SW480 (cell line): ENCODE data around the gene CFAP410.

Experiments
- DNase-seq: peaks from one replicate; pipeline ENCODE4 v3.0.0-alpha.2; 2016; ENCODE audit warnings: low spot score

The CFAP410 gene

DNA sequence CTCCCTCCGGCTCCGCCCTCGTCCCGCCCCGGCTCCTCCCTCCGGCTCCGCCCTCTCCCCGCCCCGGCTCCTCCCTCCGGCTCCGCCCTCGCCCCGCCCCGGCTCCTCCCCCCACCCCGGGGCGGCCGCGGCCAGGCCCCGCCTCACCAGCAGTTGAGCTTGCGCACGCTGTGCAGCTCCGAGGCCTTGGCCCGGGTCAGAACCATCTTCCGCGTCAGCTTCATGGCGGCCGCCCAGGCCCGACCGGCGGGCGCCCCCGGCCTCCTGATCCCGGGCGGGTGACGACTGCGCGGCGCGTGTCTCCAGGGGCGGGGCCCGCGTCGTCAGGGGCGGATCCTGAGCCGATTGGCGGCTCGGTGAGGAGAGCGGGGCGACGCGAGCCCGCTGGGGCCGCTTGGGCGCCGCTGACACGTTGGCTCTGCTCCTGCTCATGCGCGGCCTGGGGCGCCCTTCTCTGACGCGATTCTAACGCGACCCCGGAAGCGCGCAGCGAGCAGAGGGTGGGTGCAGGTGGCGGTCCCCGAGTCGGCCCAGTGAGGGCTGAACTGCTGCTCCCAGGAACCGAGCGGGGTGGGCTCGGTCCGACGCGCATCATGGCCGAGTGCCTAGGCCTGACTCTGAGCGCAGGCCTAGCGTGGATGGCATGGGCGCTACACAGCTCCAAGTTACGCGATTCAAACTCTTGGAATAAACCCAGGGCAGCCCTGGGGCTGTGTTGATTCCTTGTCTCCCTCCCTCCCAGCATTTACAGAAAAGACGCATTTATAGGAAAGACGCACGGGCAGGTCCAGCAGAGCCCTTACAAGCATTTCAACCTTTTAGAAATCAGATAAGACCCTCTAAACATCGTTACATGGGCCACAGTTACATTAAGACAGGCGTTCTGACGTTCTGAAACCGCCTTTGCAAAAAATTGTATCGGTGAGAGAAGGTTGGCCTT, at the start of gene CFAP410:
CFAP410 (minus strand) TSS at position 420 of the 940 bp plus-strand sequence; CDS start at position 224, 196 bp downstream.
- DNase-seq, result peak; percentile 95

- no peak for DNase-seq
Measured at GRCh38 chr21:44384968-44385367, 45.8 kb upstream of the CFAP410 start.

DNA sequence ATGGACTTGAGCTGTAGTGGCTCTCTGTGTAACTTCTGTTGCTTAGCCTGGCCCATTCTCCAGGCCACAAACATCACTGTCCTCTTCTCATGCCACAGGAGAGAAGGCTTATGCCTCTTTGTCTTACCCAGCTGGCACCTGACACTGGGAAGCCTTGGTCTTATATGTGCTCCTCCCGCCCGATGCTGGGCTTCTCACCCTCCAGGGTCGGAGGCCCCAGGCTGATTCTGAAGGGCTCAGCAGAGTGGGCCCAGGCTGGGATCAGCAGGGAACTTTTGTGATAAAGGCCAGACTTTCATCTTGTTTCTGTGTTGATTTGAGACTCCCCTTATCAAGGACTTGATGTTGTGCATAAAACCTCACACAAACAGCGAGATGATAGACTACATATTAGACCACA, 44.0 kb upstream of the CFAP410 start:
- no peak for DNase-seq

- DNase-seq, result no peak
Measured at GRCh38 chr21:44382536-44382935, 43.3 kb upstream of the CFAP410 start.

GRCh38 chr21:44381874-44382273, 42.7 kb upstream of the CFAP410 start:
- DNase-seq, result no peak

DNA sequence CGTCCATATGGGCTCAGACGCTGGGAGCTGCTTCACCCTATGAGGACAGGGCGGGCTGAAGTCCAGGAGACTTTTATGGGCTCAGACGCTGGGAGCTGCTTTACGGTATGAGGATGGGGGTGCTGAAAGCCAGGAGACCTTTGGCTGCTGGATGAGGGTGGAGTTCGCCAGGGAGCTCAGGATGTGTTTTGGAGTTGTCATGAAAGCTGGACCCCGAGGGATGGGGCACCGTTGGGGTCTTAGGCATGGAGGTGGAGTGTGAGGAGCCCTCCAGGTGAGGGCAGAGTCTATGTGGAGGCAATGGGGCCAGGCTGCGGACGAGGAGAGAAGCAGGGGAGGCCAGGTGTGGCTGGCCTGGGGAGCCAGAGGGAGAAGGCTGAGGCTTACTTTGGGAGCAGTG, 41.7 kb upstream of the CFAP410 start:
- no peak for DNase-seq

DNA sequence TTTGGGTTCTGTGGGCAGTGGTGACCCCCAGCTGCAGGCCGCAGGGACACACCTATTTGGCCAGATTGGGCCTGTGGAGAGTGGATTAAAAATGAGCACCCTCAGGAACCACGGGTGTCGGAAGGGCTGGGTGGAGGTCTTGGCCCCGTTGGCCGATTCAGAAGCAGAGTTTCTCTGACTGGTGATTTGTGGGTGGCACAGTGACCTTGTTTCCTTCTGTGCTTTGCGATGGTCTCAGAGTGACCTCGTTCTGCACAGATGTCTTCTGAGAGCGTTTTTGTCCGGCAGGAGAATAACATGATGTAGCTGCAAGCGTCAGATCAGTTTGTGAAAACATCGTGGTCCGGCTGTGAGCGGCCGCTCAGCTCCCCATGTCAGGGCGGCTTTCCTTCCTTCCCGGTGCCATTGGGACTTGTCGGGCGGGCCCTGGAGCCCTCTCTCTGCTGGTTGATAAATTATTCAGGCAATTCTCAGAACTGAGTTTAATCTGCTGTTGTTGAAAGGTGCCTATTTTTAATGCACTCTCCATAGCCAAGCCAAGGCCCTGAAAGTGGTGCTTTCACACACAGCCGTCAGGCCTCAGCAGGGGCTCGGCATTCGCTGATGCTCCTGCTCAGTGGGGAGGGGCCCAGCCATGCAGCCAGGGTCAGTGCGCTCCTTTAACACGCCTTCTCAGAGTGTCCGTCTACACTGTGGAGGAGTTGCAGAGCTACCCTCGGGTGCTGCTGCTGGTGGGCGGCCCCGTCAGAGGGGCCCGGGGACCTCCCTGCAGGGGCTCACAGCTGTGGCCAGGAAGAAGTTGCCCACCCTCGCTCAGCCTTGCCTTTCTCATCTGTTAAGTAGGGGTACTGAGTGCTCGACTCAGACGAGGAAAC, 41.0 kb upstream of the CFAP410 start:
- no peak for DNase-seq

- no peak for DNase-seq
Measured at GRCh38 chr21:44379515-44379848, 40.3 kb upstream of the CFAP410 start.

GRCh38 chr21:44378646-44379514, 39.7 kb upstream of the CFAP410 start:
- DNase-seq, result no peak

DNA sequence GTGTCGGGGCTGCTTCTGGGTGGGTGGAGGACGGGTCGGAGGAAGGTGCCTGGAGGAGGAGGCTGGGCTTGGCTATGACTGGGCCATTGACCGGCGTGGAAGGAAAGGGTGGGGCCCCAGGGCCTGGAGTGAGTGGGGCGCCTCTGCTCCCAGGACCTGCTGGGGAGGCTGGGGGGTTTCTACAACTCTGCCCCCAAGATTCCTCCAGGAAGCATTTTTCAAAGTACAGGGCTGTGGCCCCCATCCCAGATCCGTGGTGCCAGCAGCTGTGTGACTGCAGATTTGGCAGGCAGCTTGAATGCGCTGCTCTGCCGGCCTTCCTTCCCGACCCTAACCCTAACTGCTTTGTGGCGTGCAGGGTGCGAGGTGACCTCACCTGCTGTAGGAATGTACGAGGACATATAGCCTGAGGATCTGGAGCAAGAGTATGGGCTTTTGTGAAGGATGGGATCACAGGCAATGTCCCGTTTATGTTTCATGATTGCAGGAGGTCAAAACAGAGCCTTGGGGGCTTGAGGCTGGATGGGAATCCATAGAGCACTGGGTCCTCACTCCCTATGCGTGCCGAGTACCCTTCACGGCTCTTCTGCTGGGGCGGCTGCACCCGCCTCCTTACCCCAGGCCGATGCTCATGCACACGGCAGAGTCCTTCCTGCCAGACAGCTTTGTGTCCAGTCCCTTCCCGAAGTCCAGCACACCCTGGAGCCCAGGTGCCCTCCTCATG, 38.9 kb upstream of the CFAP410 start:
- no peak for DNase-seq

DNA sequence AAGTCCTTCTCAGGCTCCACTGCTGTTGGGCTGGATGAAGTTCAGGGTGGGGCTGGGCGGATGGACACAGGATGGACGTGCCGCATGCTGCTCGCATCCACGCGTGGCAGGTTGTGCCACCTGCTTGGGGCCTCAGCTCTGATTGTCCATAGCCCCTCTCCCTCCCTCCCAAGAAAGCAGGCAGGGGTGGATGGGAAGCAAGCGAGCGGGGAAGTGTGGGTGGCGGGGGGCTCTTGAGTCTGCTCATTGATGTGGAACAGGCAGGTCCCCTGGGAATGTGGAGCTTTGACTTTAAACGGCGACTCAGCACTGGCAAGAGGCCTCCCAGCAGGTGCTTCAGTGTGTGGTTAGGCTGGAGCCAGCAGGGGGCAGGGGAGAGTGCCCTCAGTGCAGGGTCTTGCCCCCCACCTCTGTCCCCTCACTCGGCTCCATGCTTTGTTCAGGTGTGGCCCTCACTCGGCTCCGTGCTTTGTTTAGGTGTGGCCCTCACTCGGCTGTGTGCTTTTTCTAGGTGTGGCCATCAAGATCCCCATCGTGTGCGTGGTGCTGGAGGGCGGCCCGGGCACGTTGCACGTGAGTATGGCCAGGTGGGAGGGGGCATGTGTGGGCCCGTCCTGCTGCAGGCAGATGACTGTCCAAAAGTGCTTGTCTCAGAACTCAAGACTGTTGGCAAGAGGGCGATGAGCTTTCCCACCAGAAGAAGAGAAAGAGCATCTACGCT, 38.2 kb upstream of the CFAP410 start:
- no peak for DNase-seq

GRCh38 chr21:44376606-44377005, 37.4 kb upstream of the CFAP410 start:
- no peak for DNase-seq

- DNase-seq, result no peak
Measured at GRCh38 chr21:44375761-44376241, 36.6 kb upstream of the CFAP410 start.

DNA sequence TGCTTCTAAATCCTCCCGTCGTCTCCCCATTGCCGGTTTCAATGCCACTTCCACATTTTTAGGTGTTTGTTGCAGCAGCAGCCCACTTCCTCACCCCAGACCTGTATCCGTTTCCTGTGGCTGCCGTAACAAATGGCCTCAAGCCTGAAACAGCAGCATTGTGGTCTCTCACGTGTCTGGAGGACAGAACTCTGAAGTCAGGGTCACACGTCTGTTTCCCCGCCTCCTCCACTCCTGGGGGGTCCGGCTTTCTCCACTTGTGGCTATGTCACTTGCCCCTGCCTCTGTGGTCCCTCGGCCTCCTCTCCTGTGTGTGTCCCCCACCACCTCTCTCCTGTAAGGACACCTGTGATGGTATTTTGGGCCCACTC, 36.1 kb upstream of the CFAP410 start:
- no peak for DNase-seq

GRCh38 chr21:44374601-44375280, 35.6 kb upstream of the CFAP410 start:
- DNase-seq, result no peak

DNA sequence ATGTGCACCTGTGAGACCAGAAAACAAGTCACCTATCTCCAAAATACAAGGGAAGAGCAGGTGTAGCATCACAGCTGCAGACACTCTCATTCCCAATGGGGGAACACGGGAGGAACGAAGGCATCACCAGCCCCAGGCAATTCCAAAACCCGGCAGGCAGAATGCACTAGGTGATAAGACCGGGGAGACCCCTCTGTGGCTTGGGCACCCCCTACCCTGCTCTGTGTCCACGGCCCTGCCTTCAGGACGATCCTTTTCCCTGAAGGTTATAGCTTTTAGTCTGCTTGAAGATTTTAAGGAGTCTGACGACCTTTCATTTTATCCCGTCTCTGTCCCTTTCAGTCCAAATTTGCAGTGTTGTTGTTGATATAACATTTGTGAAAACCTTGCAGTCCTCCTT, 33.4 kb upstream of the CFAP410 start:
- no peak for DNase-seq

DNA sequence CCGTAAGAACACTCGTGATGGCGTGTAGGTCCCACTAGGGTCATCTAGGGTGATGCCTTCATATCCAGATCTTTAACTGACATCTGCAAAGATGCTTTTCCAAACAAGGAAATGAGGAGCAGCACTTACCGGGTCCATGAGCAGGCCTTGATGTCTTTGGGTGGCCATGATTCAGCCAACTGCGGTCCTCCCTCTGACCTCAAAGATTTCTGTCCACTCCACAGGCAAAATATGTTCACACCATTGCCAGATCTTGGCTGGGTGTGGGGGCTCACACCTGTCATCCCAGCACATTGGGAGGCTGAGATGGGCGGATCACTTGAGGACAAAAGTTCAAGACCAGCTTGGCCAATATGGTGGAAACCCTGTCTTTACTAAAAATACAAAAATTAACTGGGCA, 32.4 kb upstream of the CFAP410 start:
- no peak for DNase-seq

GRCh38 chr21:44370786-44371410, 31.7 kb upstream of the CFAP410 start:
- no peak for DNase-seq

GRCh38 chr21:44370027-44370735, 31.0 kb upstream of the CFAP410 start:
- DNase-seq, result peak; percentile 85
